NOMO-1 treated with DMSO at 0.1 percent for 48 hours (cell line): ENCODE measurements around the gene SUV39H2.
"Not testable (repeated sequence)": the region's sequence is repeated elsewhere in the genome, so short reads cannot be mapped to it uniquely, and the experiment has no call there.

Experiments
- DNase-seq: peaks from one replicate; lab custom pipeline; 2025; ENCODE audit not compliant: unreplicated experiment; lab: John Stamatoyannopoulos, UW

Gene SUV39H2

GRCh38 chr10:14930610-14931009 lies 51.9 kb downstream of the SUV39H2 start:
- no peak for DNase-seq

- no peak for DNase-seq
These were observed 57.9 kb downstream of the SUV39H2 start for GRCh38 chr10:14936584-14936983.

- peak; percentile 15 for DNase-seq
These were observed 60.3 kb downstream of the SUV39H2 start for GRCh38 chr10:14938971-14939370.

- not testable (repeated sequence) for DNase-seq
These were observed 63.7 kb downstream of the SUV39H2 start for GRCh38 chr10:14942147-14942949.

- DNase-seq: not testable (repeated sequence)
These were observed 64.3 kb downstream of the SUV39H2 start for GRCh38 chr10:14942950-14943338.

- DNase-seq: no peak
These were observed 66.4 kb downstream of the SUV39H2 start for GRCh38 chr10:14945108-14945507.

GRCh38 chr10:14947268-14947667 lies 68.6 kb downstream of the SUV39H2 start:
- no peak for DNase-seq

GRCh38 chr10:14949291-14949690 lies 70.6 kb downstream of the SUV39H2 start:
- no peak for DNase-seq

- DNase-seq: no peak
These were observed 74.3 kb downstream of the SUV39H2 start for GRCh38 chr10:14952851-14953423.

- DNase-seq: peak; percentile 60
These were observed 74.8 kb downstream of the SUV39H2 start for GRCh38 chr10:14953424-14954000.
